Measurements from ENCODE around the gene ETV6. TPM values are rescaled to one million over a fixed set of nuclear protein-coding genes. Genes with fewer than 3 reads are reported as not detected.

ETV6 gene
- total and polyA plus RNA-seq, 2 of the 8 experiments (the other 6 are each of a cell fraction or from before 2014, with no cell fraction given) = 5.5 to 23.9 TPM

GRCh38 chr12:11837216-11837934, 187.9 kb downstream of the ETV6 start (continued):
- TF ChIP-seq CHD2 (IDR thresholded peaks at IDR 0.05; ENCODE audit: low read length) = no peak
- TF ChIP-seq SIRT6 (IDR thresholded peaks at IDR 0.05; ENCODE audit: low read length) = no peak
- TF ChIP-seq TCF12 (IDR thresholded peaks at IDR 0.05; ENCODE audit: low read depth, low read length) = no peak
- no peak for TF ChIP-seq KDM4A (IDR thresholded peaks at IDR 0.05; ENCODE audit: low read depth, low read length, severe bottlenecking)

All from H1 (cell line).